Mammary epithelial cell (primary cell): ENCODE results near the gene SH3D19.

ENCODE experiments used
- EZH2 ChIP-seq: IDR thresholded peaks from 2 replicates; pipeline ENCODE4 v1.6.1; 2012; ENCODE audit warnings: low read length, inconsistent platforms, borderline replicate concordance
- TF ChIP-seq, protein P1 (sequence below), 2 donors: IDR thresholded peaks in 1 of 2; conservative IDR thresholded peaks in 1 of 2; 2 replicates each; pipeline ENCODE4 v1.5.1; 2011 to 2012; ENCODE audit warnings: inconsistent platforms in 2 of 2, low read length in 2 of 2, mild to moderate bottlenecking in 2 of 2, control low read depth in 1 of 2, low read depth in 1 of 2; ENCODE audit not compliant: insufficient read depth in 1 of 2; ENCODE audit errors: extremely low read depth in 1 of 2

DNA sequence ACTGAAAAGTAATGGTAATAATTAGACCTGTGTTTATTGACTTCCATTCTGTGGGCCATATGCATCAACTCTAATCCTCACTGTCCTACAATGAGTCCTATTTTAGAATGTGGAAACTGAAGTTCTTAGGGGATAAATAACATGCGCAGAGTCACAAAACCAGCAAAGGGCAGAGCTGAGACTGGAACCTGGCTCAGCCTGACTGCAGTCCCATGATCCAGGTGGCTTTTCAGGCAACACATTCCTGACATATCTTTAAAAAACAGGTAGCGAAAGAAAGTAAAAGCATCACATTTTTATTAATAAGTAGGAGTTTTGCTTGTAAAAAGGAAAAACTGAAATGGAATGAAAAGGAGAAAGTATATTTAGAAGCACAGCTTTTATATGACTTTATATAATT, 83.1 kb downstream of the SH3D19 start:
- TF ChIP-seq, protein P1, sequence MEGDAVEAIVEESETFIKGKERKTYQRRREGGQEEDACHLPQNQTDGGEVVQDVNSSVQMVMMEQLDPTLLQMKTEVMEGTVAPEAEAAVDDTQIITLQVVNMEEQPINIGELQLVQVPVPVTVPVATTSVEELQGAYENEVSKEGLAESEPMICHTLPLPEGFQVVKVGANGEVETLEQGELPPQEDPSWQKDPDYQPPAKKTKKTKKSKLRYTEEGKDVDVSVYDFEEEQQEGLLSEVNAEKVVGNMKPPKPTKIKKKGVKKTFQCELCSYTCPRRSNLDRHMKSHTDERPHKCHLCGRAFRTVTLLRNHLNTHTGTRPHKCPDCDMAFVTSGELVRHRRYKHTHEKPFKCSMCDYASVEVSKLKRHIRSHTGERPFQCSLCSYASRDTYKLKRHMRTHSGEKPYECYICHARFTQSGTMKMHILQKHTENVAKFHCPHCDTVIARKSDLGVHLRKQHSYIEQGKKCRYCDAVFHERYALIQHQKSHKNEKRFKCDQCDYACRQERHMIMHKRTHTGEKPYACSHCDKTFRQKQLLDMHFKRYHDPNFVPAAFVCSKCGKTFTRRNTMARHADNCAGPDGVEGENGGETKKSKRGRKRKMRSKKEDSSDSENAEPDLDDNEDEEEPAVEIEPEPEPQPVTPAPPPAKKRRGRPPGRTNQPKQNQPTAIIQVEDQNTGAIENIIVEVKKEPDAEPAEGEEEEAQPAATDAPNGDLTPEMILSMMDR (conservative IDR thresholded peaks at IDR 0.05 in 1 of 2, IDR thresholded peaks at IDR 0.05 in 1 of 2; ENCODE audit: extremely low read depth in 1 of 2, insufficient read depth in 1 of 2, low read depth in 1 of 2, low read length in 2 of 2) = no peak
- no peak for TF ChIP-seq EZH2
